Ectodermal cell (in vitro differentiated cells): ENCODE data around the gene RNF113B.

Experiments used
- H3K27ac ChIP-seq: 2 replicates; pipeline ENCODE4 v1.7.0; 2013; ENCODE audit warnings: mild to moderate bottlenecking, low read depth, low read length; ENCODE audit not compliant: insufficient read depth, poor library complexity, severe bottlenecking
- H3K27me3 ChIP-seq: 2 replicates; pipeline ENCODE4 v1.7.0; 2013; ENCODE audit warnings: mild to moderate bottlenecking, low read length; ENCODE audit not compliant: insufficient read depth, control insufficient read depth, poor library complexity, severe bottlenecking
- H3K36me3 ChIP-seq: one replicate; pipeline ENCODE4 v1.7.0; 2013; ENCODE audit warnings: low read length; ENCODE audit not compliant: control insufficient read depth, insufficient read depth
- H3K4me1 ChIP-seq: one replicate; pipeline ENCODE4 v1.7.0; 2013; ENCODE audit warnings: low read length; ENCODE audit not compliant: control insufficient read depth, insufficient read depth
- H3K4me3 ChIP-seq: 2 replicates; pipeline ENCODE4 v1.7.0; 2013; ENCODE audit warnings: low read depth, low read length, control low read depth; ENCODE audit not compliant: insufficient read depth
- H3K9me3 ChIP-seq: 2 replicates; pipeline ENCODE4 v1.7.0; 2013; ENCODE audit warnings: mild to moderate bottlenecking, low read length, moderate library complexity; ENCODE audit not compliant: control insufficient read depth
- WGBS, 2 experiments: methylation state at CpG; one replicate each; pipeline ENCODE4 v1.1.7; 2013; ENCODE audit warnings: missing lambda C conversion rate in 2 of 2; 5-methylcytosine and 5-hydroxymethylcytosine counted together

The RNF113B gene

DNA sequence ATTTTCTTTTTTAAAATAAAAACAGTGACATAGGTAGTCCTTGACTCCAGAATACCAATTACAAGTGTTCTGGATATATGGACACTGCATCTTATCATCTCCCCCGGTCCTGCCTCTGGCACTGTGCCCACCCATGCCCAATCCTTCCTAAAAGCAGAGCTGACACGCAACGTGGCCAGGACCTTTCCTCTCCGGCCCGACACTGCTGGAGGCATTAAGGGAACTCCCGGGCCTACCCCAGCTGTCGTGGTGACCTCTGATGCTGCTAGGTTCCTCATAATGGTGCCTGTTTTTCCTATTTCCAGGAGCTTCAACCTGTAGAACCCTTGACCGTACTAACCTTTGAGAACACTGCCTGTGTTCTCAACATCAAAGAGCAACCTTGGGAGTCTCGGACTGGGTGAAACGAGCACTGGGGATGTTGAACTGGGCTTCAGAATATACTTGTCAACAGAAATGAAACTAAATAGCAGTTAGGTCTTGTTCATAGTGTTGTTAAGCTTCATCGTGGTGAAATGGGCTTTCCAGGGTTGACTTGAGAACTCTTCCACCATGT is 13.9 kb upstream of the RNF113B start:
- no peaks in the 10 kb centered on the region for H3K36me3 ChIP-seq
- H3K4me3 ChIP-seq = no peak overlapping the region
- no peak overlapping the region for H3K27ac ChIP-seq
- H3K27me3 ChIP-seq = no peaks in the 10 kb centered on the region
- WGBS, 2 experiments = 95% methylated on average over 11 of the region's 11 CpGs
- H3K4me1 ChIP-seq = no peaks in the 10 kb centered on the region
- H3K9me3 ChIP-seq = no peaks in the 10 kb centered on the region

DNA sequence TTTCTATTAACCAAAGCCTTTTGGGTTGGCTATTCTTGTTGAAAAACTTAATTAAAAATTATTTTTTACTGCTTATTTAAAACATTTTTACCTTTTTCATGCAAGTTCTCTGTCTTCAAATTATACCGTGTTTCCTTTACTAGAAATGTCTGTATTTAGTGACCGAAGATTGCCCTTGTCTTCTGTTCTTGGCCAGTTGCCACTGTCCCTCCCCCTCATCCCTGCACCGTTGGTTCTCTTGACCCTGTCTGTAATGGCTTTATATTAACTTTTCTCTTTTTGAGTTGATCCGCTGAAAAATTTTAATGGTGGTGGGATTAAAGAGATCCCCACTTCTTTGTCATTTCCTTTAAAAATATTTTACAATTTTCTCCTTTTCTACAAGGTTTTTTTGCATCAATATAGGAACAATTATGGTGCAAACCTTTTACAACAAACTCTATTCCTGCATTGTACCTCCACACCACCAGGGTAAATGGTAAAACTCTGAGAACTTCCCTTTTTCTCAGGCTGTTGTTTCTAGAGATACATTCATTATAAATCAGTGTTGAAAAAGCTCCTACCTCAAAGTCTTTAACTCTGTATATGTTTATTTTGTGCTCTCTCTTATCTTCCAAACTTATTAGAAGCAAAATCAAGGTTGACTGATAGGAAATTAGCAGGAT is 12.9 kb upstream of the RNF113B start:
- WGBS, 2 experiments = 88 to 91% methylated on average over 2 to 4 of the region's 4 CpGs
- Histone ChIP-seq H3K4me1 (no peaks in the 10 kb centered on the region), H3K27me3 (no peaks in the 10 kb centered on the region), H3K4me3 (no peak overlapping the region), H3K36me3 (no peaks in the 10 kb centered on the region), H3K27ac (no peak overlapping the region), H3K9me3 (no peaks in the 10 kb centered on the region)

DNA sequence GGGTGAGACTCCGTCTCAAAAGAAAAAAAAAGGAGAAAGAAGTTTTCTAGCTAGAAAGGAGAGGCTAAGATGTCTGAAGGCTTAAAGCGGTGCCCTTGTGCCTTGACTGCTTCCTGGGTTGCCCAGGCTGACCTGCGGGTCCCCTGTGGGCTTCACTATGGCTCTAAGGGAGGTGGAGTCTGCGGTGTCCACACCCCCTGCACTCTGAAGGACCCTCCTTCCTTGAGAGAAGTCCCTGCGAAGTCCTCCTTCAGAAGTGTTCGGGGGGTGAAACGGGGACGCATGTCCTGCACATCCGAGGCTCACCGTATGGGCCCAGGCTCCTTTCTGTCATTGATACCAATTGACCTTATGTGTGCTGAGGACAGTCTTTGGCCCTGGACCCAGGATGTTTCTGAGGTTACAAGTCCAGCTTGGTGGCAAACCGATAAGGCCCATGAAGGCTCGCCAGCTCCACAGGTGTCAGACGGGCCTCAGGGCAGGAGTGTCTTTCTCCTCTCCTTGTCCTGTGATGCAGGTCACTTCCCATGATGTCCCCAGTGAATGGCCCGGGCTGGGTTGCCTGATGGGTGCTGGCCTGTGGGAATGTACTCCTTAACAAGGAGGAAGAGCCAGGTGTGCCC is 11.6 kb upstream of the RNF113B start:
- WGBS, 2 experiments = 91 to 94% methylated on average over 14 of the region's 14 CpGs
- no peaks in the 10 kb centered on the region for H3K36me3 ChIP-seq
- no peaks in the 10 kb centered on the region for H3K27me3 ChIP-seq
- H3K4me3 ChIP-seq = no peak overlapping the region
- no peaks in the 10 kb centered on the region for H3K9me3 ChIP-seq
- H3K4me1 ChIP-seq = no peaks in the 10 kb centered on the region
- H3K27ac ChIP-seq = no peak overlapping the region

DNA sequence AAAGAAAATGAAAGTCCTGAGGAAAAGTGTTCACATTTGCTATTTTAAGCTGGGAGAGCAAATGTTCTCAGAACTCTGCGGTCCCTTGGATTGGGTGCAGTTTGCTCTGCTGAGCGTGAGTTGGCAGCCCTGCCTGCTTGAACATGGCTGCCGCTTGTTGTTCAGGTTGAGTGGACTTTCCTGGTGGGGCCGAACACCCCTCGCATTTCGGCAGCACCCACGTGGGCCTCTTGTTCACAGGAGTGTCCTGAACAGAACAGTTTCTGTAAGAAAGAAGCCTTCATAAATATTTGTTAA is 10.8 kb upstream of the RNF113B start:
- H3K27me3 ChIP-seq = no peaks in the 10 kb centered on the region
- WGBS, 2 experiments = 94% methylated on average over 7 of the region's 7 CpGs
- H3K4me1 ChIP-seq = no peaks in the 10 kb centered on the region
- H3K4me3 ChIP-seq = no peak overlapping the region
- H3K27ac ChIP-seq = peak overlapping the region; percentile 29
- no peaks in the 10 kb centered on the region for H3K9me3 ChIP-seq
- H3K36me3 ChIP-seq = no peaks in the 10 kb centered on the region

DNA sequence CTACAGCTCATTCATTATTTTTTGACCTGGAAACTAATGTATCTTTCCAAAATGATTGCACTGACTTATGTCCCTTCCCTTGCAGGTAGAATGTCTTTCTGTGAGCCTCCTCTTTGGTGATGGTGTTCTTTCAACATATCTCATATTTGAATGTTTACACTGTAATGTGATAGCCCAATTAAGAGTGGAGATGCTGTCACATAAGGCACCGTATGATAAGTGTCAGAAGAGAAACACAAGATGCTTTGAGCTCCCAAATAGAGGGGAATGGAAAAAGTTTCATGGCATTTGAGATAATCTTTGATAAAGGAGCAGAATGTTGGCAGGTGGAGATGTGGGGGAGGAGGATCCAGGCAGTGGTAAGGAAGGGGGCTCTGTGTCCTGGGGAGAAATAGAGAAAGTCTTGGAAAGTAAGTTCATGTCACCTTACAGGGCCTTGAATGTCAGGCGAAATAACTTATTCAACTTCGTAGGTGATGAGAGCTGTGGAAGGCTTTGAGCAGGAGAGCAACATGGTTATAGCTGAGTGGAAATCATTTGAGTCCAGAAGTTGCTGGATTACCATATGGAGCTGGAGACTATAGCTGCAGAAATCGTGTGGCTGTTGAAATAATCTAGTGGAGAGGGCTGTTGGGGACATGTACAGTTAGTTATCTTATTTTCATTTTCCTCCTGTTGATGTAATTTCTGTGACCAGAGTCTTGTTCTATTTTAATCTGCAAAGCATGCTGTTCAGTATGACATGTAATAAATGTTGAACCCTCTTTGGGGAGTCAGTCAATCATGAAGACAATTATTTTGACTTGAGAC is 10.3 kb upstream of the RNF113B start:
- 85 to 88% methylated on average over 4 of the region's 4 CpGs for WGBS, 2 experiments
- H3K4me1 ChIP-seq = no peaks in the 10 kb centered on the region
- no peak overlapping the region for H3K4me3 ChIP-seq
- H3K9me3 ChIP-seq = no peaks in the 10 kb centered on the region
- peak overlapping the region; percentile 29 for H3K27ac ChIP-seq
- H3K36me3 ChIP-seq = no peaks in the 10 kb centered on the region
- no peaks in the 10 kb centered on the region for H3K27me3 ChIP-seq

DNA sequence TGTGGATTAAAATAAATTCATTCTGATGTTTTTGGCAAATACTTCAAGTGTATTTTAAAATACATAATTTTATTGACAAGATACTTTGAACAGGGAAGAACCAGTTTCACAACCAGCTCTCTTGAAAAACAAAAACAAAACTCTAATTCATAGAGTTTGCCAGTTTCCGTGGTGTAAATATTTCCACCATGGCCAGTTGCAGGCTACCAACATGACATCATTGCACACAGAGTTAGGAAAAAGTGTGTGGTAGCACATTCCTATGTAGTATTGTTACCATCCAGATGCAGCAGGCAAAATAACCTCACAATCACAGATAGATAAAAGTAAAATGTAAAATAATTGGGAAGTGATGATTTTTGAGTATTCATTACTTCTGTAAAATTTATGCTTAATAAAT is 7.7 kb upstream of the RNF113B start:
- Histone ChIP-seq H3K4me3 (no peak overlapping the region), H3K27ac (no peak overlapping the region), H3K27me3 (no peaks in the 10 kb centered on the region), H3K36me3 (no peaks in the 10 kb centered on the region), H3K4me1 (no peaks in the 10 kb centered on the region), H3K9me3 (no peaks in the 10 kb centered on the region)
- 100% methylated on average over 1 of the region's 1 CpG; no CpG with 5 or more reads in 1 of the 2 experiments for WGBS, 2 experiments

DNA sequence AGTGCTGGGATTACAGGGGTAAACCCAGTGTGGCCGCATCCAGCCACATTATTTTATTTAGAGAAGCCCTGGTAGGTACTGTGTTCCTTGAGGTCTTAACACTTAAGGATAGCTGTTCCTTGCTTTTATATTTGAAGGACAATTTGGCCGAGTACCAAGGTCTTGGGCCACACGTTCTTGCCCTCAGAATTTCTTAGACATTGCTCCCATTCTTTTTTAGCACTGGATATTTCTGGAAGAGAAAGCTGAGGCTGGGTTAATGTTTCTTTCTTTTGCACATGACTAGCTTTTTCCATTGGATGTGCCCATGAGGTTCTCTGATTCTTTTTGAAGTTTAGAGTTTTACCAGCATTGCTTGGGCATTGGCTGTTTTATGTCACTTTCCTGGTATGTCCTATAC is 5.5 kb upstream of the RNF113B start:
- Histone ChIP-seq H3K4me1 (no peaks in the 10 kb centered on the region), H3K9me3 (no peaks in the 10 kb centered on the region), H3K36me3 (no peaks in the 10 kb centered on the region), H3K27ac (no peak overlapping the region), H3K4me3 (no peak overlapping the region), H3K27me3 (no peaks in the 10 kb centered on the region)
- 86 to 92% methylated on average over 3 of the region's 3 CpGs for WGBS, 2 experiments

DNA sequence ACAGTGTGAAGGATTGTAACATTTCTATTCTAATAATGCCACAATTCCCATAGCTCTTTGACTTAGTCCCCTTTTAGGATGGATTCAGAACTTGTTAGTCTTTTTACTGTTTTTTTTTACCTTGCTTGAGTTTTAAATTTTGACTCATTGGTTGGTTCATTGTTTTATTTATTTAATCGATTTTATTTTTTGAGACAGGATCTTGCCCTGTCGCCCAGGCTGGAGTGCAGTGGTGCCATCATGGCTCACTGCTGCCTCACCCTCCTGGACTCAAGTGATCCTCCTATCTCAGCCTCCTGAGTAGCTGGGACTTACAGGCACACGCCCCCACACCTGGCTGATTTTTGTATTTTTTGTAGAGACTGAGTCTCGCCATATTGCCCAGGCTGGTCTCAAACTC is 5.1 kb upstream of the RNF113B start:
- Histone ChIP-seq H3K36me3 (no peaks in the 10 kb centered on the region), H3K9me3 (no peaks in the 10 kb centered on the region), H3K27ac (no peak overlapping the region), H3K27me3 (no peaks in the 10 kb centered on the region), H3K4me3 (no peak overlapping the region), H3K4me1 (no peaks in the 10 kb centered on the region)
- 95 to 98% methylated on average over 4 of the region's 4 CpGs for WGBS, 2 experiments

DNA sequence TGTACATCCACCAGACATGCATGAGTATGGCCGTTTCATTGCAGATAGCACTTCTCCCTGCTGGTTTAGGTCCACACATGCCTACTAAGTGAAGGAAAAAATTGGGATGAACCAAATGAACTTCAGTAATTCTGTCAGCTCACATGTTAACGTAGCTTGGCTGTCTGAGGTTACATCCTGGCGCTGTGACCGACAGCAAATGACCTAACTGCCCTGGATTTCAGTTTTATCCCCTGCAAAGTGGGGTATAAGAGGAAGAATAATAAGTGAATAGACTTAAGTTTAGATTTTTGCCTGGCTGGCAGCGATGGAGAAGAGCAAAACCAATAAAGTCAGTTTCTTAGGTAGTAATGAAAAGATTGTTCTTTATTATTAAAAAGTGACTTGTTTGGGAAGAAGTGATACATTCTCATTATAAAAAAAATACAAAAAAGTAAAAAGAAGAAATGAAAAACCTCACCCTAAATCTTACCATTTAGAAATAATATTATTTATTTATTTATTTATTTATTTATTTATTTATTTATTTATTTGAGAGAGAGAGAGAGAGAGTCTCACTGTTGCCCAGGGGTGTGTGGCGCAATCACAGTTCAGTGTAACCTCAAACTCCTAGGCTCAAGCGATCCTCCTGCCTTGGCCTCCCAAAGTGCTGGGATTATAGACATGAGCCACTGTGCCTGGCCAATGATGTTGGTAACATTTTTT is 4.2 kb upstream of the RNF113B start:
- H3K27ac ChIP-seq = no peak overlapping the region
- H3K36me3 ChIP-seq = no peaks in the 10 kb centered on the region

DNA sequence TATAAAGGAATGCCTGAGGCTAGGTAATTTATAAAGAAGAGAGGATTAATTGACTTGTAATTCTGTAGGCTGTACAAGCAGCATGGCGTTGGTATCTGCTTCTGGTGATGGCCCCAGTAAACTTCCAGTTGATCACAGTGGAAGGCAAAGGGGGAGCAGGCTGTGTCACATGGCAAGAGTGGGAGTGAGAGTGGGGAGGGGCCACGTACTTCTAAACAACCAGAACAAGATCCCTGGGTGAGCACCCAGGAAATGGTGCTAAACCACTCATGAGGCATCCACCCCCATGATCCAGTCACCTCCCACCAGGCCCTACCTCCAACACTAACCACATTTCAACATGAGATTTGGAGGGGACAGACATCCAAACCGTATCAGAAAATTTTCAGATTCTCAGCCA is 3.0 kb upstream of the RNF113B start:
- Histone ChIP-seq H3K27ac (no peak overlapping the region), H3K36me3 (no peaks in the 10 kb centered on the region), H3K9me3 (no peaks in the 10 kb centered on the region), H3K27me3 (no peaks in the 10 kb centered on the region), H3K4me3 (no peak overlapping the region), H3K4me1 (no peaks in the 10 kb centered on the region)
- 85 to 87% methylated on average over 3 of the region's 3 CpGs for WGBS, 2 experiments

More for the DNA sequence above, 4.2 kb upstream of the RNF113B start:
- no peak overlapping the region for H3K4me3 ChIP-seq
- no peaks in the 10 kb centered on the region for H3K9me3 ChIP-seq
- no peaks in the 10 kb centered on the region for H3K27me3 ChIP-seq
- WGBS, 2 experiments = 94 to 95% methylated on average over 7 of the region's 7 CpGs
- H3K4me1 ChIP-seq = no peaks in the 10 kb centered on the region
